GM21360 (cell line): ENCODE results near the gene MDH1.
"Not testable (repeated sequence)": the region's sequence is repeated elsewhere in the genome, so short reads cannot be mapped to it uniquely, and the experiment has no call there.

ENCODE experiments used
- ATAC-seq: cut with Tn5 transposase; IDR thresholded peaks from one replicate; pipeline ENCODE4 v1.9.1; 2021; ENCODE audit warnings: mild to moderate bottlenecking, moderate library complexity; ENCODE audit not compliant: unreplicated experiment

Gene MDH1

DNA sequence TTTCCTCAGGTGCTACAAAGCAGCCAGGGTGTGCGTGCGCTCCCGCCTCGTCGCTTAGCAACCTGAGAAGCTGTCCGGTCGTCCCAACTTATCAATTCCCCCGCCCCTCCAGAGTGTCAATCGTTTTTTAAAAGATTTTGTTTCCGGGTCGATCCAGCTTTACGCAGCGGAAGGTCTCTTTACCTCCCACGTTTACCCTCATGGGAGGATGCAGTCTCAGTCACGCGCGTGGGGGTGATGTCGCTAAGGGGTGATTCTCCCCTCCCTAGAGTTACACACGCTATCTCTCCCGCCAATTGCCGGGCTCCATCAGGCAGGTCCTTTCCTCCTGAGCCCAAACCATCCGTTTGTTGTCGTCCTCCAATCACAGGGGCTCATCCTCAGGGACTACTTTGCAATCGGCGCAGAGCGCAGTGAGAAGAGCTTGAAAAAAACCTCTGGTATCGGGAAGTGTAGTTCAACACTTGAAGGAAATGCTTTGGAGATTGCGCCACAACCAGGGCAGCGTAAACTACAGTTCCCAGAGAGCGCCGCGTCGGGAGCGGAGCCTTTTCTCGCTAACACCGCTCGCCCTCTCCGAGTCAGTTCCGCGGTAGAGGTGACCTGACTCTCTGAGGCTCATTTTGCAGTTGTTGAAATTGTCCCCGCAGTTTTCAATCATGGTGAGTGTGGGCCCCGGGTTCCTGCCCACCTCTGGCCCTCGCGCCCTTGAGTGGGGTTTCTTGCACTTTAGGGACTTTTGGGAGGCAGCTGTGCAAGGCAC is at the start of gene MDH1, which contains the start of gene WDPCP:
TSS of gene MDH1 (plus strand) at position 579 of the 763 bp plus-strand sequence. CDS start at position 660, 81 bp downstream.
TSS of gene WDPCP (minus strand) at position 93 of the 763 bp plus-strand sequence. CDS start 206 bp downstream, outside the sequence.
- peak; percentile 76 for ATAC-seq

DNA sequence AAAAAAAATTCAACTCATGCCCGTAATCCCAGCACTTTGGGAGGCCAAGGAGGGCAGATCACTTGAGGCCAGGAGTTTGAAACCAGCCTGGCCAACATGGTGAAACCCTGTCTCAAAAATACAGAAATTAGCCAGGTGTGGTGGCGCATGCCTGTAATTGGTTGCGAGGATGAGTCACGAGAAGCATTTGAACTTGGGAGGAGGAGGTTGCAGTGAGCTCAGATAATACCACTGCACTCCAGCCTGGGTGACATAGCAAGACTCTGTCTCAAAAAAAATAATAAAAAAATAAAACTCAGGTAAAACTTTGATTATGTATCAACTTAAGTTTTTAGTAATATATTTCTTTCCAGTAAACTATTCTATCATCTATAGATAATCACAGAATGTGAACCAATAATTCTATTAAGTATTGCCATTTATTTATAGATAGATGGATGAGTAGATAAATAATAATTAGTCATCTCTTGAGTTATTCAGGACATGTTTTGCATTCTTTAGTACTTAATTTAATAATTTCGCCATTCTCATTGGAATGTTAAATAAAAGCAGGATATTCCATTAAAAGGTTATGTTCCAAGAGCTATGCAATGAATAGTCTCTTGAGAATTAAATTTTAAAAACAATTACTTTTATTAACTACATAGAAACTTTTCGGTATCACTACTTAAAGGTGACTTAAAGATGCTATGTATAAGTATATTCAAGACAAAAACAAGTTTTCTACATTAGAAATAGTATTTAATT is 49.2 kb upstream of the MDH1 start:
- no peak for ATAC-seq

DNA sequence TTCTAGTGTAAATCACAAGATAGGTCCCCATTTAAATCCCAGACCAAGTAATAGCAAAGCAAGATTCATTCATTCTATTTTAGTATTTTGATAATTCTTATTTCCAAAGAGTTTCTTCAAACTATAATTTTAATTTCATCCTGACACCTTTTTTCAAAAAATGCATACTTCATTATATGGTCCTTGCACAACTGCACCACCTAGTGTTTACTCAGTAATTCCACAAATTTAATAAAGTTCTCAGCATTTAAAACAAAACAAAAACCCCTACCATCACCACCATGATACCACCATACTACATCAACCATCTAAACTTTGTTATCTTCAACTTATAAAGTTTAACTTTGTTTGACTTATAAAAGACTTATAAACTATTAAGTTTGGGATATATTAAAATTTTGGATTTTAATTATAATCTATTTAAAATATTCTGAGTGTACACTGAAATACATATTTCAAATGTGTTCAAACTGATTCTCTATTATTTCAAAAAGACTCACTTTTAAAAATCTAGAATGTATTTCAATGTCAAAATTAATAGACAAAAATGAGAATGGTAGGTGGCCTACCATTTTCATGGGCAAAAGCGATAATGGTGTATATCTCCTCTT is 44.6 kb upstream of the MDH1 start:
- ATAC-seq: no peak

- ATAC-seq: no peak
Observed at GRCh38 chr2:63545023-63545422, 43.7 kb upstream of the MDH1 start.

DNA sequence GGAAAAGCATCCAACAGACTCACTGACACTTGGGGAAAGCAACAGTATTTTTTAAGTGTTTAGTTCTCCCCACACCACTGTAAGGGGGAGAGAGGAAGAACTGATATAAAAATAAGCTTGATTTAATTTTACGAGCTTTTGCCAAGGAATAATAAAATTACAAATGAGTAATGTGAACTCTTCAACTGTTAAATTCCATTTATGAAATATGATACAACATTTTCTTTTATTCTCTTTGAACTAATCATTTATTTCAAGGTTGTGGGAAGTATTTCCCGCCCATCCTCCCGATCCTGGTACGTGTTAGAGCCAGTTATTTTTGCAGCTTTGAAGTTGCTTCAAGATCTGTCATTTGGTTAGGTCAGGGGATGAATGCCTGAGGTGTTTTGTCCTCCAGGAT is 35.7 kb upstream of the MDH1 start:
- no peak for ATAC-seq

GRCh38 chr2:63555299-63555698 is 33.5 kb upstream of the MDH1 start:
- ATAC-seq: no peak

DNA sequence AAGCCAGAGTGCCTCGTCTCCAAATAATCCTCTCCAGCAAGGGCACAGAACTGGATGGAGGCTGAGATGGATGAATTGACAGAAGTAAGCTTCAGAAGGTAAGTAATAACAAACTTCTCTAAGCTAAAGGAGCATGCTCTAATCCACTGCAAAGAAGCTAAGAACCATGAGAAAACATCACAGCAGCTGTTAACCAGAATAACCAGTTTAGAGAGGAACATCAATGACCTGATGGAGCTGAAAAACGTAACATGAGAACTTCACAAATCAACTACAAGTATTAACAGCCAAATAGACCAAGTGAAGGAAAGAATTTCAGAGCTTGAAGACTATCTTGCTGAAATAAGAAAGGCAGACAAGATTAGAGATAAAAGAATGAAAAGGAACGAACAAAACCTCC is 32.8 kb upstream of the MDH1 start:
- no peak for ATAC-seq

- ATAC-seq: not testable (repeated sequence)
Observed at GRCh38 chr2:63557819-63558218, 30.9 kb upstream of the MDH1 start.

DNA sequence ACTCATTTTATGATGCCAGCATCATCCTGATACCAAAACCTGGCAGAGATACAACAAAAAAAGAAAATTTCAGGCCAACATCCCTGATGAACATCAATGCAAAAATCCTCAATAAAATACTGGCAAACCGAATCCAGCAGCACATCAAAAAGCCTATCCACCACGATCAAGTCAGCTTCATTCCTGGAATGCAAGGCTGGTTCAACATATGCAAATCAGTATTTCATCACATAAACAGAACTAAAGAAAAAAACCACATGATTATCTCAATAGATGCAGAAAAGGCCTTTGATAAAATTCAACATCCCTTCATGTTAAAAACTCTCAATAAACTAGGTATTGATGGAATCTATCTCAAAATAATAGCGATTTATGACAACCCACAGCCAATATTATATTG is 29.8 kb upstream of the MDH1 start:
- not testable (repeated sequence) for ATAC-seq

DNA sequence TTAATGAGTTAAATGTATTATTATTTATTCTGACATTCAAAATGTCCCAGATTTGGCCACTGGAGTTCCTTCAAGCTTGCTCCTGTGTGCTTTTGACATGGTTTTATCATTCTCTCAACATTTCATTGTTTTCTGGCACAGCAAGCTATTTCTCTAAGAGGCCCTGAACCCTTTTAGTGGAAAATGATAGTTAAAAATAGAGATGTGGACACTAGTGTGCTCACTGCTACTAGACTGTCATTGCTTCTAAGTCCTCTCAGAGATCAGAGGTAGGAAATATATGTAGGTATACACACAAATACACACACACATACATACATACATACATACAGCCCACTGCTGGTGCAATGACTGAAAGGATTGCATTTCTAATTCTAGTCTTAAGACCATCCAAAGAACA is 26.0 kb upstream of the MDH1 start:
- ATAC-seq: no peak

DNA sequence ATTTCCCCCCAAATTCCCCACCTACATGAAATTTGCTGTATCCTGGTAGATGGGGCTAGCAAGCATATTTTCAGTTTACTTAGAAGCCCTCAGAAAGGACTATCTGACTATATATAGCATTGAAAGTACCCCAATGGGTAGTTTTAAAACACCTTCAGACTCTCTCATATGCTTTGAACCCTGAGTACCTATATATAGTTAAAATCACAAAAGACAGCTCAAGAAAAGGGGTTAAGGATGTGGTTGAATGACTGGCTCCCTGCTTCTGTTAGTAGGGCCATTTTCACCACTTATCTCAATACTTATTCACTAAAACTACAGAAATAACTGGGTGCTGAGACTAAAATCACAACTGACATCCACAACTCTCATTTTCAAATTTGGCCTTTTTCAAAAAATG is 19.0 kb upstream of the MDH1 start:
- no peak for ATAC-seq

DNA sequence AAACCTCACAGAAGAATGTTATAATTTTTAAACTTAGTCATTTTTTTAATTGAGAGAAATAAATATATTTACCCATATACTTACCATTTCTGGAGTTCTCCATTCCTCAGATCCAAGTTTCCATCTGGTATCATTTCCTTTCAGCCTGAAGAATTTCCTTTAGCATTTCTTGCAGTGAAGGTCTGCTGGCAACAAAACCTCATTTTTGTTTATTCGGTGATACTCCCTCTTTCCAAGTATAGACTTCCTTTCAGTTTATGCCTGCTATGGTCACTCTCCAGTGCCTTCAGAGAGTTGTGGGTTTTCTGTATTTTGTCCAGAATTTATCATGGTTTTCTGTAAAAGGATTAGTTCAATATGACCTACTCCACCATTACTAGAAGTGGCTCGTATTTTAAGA is 17.5 kb upstream of the MDH1 start:
- ATAC-seq: no peak

GRCh38 chr2:63572001-63572400 is 16.8 kb upstream of the MDH1 start:
- no peak for ATAC-seq

GRCh38 chr2:63573026-63573425 is 15.7 kb upstream of the MDH1 start:
- not testable (repeated sequence) for ATAC-seq

DNA sequence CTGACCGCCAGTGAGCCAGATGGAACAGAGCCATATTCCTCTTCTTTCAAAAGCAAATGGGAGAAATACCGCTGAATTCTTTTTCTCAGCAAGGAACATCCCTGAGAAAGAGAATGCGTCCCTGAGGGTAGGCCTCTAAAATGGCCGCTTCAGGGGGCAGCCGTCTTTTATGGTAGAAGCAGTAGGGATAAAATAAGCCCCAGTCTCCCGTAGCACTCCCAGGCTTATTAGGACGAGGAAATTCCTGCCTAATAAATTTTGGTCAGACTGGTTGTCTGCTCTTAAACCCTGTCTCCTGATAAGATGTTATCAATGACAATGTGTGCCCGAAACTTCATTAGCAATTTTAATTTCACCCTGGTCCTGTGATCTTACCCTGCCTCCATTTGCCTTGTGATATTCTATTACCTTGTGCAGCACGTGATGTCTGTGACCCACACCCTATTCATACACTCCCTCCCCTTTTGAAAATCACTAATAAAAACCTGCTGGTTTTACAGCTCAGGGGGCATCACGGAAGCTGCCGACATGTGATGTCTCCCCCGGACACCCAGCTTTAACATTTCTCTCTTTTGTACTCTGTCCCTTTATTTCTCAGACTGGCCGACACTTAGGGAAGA is 14.9 kb upstream of the MDH1 start:
- not testable (repeated sequence) for ATAC-seq

DNA sequence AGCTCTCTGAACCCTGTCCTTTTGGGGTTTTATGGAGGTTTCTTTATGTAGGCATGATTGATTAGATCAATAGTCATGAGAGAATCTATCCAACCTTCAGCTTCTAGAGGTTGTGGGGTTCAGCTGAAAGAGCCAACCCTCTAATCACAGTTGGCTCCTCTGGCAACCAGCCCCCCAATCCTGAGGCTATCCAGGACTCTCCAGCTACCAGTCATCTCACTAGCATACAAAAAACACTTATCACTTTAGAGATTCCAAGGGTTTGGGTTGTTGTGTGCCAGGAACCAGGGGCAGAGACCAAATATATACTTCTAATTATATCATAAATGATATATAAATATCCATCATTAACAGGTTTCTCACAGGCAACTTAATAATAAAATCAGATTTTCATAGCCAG is 12.2 kb upstream of the MDH1 start:
- ATAC-seq: no peak

GRCh38 chr2:63578767-63579166 is 10.0 kb upstream of the MDH1 start:
- ATAC-seq: no peak

DNA sequence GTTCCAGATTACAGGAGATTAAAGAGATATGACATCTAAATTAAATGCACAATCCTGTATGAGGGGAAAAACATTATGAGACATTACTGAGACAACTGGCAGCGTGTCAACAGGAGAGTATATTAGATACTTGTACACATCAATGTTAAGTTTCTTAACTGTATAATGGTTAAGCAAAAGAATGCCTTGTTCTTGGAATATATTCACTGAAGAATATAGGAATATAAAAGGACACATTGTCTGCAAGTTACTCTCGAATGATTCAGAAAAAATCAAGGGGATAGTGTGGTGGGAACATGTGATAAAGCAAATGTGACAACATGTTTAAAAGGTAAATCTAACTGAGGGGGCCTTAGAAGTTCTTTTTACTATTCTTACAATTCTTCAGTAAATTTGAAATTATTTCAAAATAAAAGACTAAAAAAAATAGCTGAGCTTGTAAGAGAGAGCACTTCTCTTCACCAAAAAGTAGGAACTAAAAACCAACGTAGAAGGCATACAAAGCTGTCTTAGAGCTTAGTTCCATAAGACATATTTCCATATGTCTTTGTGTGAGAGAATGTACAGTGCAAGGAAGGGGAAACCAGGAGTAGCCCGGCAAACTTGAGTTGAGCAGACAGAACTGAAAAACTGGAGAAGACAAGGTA is 8.0 kb upstream of the MDH1 start:
- ATAC-seq: no peak

DNA sequence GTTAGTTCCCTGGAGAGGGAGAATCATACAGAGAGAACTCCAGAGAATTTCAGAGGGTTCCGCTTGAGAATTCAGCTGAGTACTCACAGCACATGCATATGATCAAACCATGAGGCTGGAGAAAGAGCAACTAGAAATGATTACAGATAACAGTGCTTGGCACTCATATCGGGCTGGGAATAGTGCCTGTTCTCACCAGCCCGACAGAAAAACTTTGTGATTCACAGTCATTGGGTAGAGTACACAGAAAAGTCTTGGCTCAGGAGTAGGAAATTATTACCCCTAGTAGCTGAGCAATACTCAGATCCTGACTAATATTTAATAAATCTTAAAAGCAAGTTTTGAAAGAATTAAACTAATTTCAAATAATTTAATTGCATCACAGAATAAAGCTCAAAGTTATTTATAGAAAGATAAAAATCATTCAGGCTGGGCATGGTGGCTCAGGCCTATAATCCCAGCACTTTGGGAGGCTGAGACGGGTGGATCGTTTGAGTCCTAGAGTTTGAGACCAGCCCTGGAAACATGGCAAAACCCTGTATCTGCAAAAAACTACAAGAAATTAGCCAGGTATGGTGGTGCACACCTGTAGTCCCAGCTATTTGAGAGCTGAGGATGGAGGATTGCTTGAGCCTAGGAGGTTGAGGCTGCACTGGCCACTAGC is 7.3 kb upstream of the MDH1 start:
- no peak for ATAC-seq

DNA sequence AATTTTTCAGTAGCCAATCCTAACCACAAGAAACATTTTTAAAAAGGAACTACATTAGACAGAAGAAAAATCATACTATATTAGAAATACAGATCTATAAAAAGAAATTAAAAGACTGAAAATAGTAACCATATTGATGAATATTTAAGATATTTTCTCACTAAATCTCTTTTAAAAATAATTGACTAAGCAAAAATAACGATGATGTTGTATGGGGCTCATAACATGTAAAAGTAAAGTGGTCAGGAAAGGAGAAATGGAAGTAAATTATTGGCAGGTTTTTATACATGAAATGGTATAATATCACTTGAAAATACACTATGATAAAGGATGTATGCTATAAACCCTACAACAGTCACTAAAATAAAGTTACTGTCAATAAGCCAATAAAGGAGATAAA is 5.9 kb upstream of the MDH1 start:
- ATAC-seq: no peak
